KOPT-K1 (cell line): ENCODE measurements around the gene HSP90AB1.

ENCODE experiments used
- H3K27ac ChIP-seq: fragments of 200-600 bp; sonication (generic); 2 replicates; pipeline ENCODE4 v1.5.1; 2016; ENCODE audit warnings: antibody characterized with exemption, mild to moderate bottlenecking, low read depth, low read length; ENCODE audit not compliant: poor library complexity, severe bottlenecking
- H3K36me3 ChIP-seq: fragments of 200-600 bp; sonication (generic); 2 replicates; pipeline ENCODE4 v1.5.1; 2017; ENCODE audit warnings: antibody characterized with exemption, mild to moderate bottlenecking, low read length, moderate library complexity; ENCODE audit not compliant: insufficient read depth
- H3K9me3 ChIP-seq: fragments of 200-600 bp; sonication (generic); 2 replicates; pipeline ENCODE4 v1.5.1; 2017; ENCODE audit warnings: antibody characterized with exemption, low read length, mild to moderate bottlenecking; ENCODE audit not compliant: insufficient read depth, poor library complexity, severe bottlenecking

The HSP90AB1 gene

DNA sequence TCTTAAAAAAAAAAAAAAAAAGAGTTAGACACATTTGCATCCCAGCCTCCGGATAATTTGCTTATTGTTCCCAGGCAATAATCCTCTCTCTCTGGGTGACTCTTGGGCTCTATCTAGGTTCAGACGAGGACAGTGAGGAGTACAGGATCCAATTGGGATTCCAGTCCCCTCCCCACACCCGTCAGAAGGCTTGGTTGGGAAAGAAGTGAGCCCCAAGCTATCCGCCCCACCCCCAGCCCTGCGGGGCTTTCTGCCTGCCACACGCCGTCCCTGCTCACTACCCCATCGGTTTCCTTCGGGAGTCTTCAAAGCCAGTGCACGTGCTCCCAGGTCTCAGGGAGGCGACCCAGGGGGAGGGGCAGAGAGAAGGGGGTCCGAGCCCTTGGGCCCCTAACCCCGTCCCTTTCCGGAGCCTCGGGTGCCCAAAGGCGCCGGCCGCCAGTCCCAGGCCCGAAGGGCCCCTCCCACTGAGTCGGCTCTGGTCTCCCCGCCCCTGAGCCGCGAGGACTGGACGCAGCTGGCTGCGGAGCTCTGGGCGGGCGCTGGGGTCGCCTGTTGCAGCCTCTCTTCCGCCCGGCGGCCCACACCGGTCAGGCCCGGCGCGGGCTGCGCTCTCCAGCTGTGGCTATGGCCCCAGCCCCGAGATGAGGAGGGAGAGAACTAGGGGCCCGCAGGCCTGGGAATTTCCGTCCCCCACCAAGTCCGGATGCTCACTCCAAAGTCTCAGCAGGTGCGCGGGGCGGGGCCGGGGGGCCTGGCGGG, 27.7 kb upstream of the HSP90AB1 start:
- H3K9me3 ChIP-seq = no peaks in the 10 kb centered on the region
- peak overlapping the region; percentile 93 for H3K27ac ChIP-seq
- H3K36me3 ChIP-seq = no peaks in the 10 kb centered on the region

DNA sequence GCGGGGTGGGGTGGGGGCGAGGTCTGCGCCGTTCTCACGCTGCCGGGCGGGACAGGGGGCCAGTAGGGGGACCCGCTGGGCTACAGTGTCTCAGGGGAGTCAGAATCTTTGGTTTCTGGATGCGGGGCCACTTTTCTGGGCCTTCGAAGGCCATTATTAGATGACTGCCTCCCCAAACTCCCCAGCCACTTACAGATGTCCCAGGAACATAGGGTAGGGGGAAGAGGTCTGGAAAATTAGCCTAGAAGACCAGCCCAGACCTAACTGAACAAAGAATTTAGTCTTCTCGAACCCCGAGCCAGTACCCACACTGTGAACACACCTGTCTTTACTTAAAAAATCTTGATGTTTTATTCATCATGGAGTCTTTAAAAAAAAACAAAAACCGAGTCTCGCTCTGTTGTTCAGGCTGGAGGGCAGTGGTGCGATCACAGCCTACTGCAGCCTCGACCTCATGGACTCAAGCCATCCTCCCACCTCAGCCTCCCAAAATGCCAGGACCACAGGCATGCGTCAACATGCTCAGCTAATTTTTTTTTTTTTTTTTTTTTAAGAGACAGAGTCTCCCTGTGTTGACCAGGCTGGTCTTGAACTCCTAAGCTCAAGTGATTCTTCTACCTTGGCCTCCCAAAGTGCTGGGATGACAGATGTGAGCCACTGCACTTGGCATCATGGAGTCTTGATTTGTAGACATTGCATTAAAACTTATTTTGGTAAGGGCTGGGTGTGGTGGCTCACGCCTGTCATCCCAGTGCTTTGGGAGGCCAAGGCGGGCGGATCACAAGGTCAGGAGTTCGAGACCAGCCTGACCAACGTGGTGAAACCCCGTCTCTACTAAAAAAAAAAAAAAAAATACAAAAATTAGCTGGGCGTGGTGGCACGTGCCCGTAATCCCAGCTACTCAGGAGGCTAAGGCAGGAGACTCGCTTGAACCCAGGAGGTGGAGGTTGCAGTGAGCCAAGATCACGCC, 26.8 kb upstream of the HSP90AB1 start:
- H3K27ac ChIP-seq = peak overlapping the region; percentile 93

DNA sequence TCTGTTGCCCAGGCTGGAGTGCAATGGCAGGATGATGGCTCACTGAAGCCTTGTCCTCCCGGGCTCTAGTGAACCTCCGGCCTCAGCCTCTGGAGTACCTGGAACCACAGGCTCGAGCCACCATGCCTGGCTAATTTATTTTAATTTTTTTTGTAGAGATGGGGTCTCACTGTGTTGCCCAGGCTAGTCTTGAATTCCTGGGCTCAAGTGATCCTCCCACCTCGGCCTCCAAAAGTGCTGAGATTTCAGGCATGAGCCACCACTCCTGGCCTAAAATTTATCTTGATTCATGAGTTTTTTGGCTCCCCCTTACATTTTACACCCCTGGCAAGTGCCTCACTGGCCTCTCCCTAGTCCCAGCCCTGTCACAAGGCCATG, 26.0 kb upstream of the HSP90AB1 start:
- peak overlapping the region; percentile 65 for H3K27ac ChIP-seq
- no peaks in the 10 kb centered on the region for H3K9me3 ChIP-seq
- H3K36me3 ChIP-seq = peaks cover under 1% of the 10 kb centered on the region; the same call in 1 of the 2 replicates

More for the DNA sequence above, 26.8 kb upstream of the HSP90AB1 start:
- H3K36me3 ChIP-seq = no peaks in the 10 kb centered on the region
- H3K9me3 ChIP-seq = no peaks in the 10 kb centered on the region

DNA sequence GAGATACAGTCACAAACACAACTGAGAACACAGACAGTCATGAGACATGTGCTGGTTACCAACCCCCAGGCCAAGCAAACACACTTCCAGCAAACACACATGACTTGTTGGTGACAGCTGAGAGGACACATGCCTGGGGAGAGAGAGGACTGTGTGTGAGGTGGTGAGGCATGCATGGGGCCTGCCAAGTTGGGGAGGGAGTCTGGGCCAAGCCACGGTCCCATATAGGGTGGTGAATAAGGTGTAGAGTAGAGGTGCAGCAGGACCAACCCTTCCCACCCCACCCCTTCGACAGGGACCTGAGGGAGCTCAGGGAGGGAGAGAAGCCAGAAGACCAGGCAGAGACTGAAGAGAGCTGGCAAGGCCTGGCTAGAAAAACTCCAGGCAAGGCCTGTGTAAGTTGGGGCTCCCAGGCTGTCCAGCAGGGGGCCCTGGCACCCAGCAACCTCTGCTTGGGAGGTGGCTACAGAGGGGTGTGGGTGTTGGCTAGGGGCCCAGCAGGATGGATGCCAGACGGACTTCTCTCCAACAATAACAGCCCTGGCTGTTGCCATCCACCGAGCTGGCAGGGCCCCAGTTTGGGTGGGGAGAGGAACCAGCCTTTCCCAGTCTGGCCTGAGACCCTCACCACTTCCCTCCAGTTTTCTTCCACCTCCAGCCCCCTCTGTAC, 25.5 kb upstream of the HSP90AB1 start:
- Histone ChIP-seq H3K27ac (peak overlapping the region; percentile 65), H3K36me3 (peaks cover 5% of the 10 kb centered on the region; the same call in 1 of the 2 replicates), H3K9me3 (no peaks in the 10 kb centered on the region)

DNA sequence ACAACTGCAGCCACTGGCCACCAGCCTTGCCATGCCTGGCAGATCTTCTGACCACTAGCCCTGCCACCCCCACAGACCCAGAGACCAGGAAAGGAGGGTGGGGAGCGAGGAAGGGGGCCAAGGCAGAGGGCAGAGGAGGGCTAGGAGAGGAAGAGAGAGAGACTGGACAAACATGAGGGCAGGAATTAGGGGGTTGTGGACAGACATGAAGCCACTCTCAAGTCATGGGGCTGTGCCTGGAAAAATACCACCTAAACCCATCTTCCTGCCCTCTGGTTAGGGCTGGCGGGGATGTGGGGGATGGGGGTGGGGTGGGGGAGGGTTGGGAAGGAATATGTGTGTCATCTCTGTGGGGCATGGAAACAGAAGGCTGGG, 25.0 kb upstream of the HSP90AB1 start:
- peak overlapping the region; percentile 85 for H3K27ac ChIP-seq
- H3K9me3 ChIP-seq = no peaks in the 10 kb centered on the region
- H3K36me3 ChIP-seq = peaks cover 5% of the 10 kb centered on the region

DNA sequence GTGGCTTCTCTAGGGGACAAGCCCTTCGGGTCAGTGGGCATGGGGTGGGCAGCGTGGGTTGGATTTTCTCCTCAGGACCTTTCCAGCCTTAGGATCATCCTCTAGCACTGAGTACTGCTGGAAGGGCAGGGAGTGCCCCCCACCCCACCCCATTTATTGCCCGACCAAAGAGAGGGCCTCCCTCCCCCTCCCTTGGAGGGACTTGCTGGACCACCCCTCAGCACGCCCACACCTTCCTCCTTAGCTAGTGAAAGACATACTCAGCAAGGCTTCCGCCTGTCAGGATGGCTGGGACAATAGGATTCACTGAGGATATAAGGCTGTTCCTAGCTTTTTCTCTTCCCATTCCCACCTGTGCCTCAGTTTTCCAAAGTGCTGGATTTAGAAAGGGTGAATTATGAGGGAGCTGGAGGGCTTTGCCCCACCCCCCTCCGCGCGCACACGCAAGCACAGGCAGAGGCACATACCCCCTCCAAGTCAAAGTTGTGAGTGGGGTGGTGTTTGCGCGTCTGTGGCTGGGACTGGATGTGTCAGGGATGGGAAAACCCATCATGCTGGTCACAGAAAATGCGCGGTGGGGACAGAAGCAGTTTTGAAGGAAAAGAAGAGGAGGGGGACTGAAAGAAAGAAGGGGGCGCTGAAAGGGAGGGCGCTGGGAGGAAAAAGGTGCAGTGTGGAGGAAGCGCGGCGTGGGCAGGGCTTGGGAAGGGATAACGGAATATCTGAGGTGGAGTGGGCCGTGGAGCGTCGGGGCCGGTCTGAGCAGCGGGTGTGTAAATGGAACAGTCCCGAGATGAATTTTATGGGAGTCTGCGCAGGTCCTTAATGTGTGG, 24.2 kb upstream of the HSP90AB1 start:
- peaks cover 11% of the 10 kb centered on the region for H3K36me3 ChIP-seq
- no peaks in the 10 kb centered on the region for H3K9me3 ChIP-seq
- H3K27ac ChIP-seq = peak overlapping the region; percentile 85

DNA sequence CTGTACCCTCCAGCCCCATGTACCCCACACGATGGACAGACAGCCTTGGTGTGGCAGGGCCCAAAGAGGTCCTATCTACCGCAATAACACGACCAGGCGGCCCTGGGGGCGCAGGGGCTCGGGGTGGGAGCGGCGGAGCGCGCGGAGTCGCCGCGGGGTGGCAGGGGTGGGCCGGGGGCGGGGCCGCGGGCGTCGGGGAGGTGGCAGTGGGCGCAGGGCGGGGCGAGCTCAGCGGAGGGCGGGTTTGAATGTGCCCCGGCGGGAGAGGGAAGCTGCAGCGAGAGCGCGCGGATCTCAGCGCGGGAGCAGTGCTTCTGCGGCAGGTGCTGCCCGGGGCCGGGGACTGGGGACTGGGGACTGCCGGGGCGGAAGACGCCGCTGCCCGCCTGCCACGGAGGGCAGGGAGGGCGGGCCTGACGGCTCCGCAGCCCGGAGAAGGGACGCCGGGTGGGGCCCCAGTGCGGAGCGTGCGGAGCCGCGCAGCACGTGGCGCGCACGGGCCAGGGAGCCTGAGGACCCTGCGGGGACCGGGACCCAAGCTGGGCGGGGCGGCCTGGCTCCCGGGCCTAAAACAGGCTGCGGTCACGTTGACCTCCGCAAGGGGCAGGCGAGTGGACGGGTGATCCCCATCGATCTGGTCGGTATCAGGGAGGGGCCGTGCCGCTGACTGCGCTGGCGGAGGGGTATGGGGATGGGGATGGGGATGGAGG, 23.4 kb upstream of the HSP90AB1 start, which contains the start of gene SLC29A1:
Gene SLC29A1 (plus strand): TSS at position 277 of the 710 bp plus-strand sequence. CDS start 3,719 bp downstream, outside the sequence.
- peaks cover 19% of the 10 kb centered on the region for H3K36me3 ChIP-seq
- H3K9me3 ChIP-seq = no peaks in the 10 kb centered on the region
- peak within 1 kb of the TSS; percentile 85 for H3K27ac ChIP-seq

DNA sequence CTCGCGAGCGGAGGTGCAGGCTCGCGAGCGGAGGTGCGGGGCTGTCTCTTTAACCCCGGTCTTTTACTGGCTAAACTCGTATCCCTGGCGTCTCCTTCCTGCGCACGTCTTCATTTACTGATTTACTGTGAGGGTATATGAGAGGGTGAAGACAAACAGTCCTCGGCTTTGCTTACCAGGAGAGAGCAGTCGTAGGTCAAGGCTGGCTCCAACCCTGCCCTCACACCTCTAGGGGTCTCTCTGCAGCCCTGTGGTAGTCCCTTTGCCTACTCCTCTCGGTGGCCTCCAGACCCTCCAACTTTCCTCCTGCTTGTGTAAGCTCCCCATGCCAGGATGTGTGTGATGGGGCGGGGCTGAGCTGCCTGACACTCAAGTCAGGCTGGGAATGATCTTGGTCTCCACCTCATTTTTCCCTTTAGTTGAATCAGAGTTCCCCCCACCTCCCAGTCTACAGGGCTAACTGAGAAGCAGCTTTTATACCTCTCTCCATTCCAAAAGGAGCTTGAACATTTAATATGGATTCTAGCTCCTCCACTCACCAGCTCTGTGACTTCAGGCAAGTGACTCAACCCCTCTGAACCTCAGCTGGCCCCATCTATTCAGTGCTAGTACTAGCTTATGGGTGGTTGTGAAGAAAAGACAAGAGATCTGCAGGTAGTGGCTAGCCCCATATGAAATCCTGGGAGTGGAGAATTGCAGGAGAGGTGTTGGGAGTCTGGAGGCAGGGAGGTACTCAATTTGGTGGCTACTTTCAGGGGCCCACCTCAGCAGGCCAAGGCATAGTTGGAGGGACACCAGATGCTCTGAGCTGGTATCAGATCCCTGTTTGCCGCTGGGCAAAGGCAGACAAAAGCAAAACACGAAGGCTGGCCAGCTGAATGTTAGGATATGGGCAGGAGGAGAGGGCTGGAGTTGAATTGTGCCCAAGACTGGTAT, 22.6 kb upstream of the HSP90AB1 start:
- Histone ChIP-seq H3K27ac (peak overlapping the region; percentile 85), H3K36me3 (peaks cover 27% of the 10 kb centered on the region), H3K9me3 (no peaks in the 10 kb centered on the region)

DNA sequence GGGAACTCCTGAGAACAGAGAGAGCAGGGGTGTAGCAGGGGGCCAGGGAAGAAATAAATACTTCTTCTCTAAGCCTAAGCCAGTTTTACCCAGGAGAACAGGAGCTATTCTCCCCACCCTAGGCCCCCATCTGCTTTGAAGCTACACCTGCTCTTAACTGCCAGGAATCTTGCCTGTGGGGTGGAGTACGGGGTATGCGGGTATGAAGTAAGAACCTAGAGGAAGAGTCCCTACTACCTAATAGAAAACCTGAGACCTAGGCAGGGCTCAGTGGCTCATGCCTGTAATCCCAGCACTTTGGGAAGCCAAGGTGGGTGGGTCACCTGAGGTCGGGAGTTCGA, 22.0 kb upstream of the HSP90AB1 start:
- Histone ChIP-seq H3K9me3 (no peaks in the 10 kb centered on the region), H3K27ac (peak overlapping the region; percentile 85), H3K36me3 (peaks cover 34% of the 10 kb centered on the region)

DNA sequence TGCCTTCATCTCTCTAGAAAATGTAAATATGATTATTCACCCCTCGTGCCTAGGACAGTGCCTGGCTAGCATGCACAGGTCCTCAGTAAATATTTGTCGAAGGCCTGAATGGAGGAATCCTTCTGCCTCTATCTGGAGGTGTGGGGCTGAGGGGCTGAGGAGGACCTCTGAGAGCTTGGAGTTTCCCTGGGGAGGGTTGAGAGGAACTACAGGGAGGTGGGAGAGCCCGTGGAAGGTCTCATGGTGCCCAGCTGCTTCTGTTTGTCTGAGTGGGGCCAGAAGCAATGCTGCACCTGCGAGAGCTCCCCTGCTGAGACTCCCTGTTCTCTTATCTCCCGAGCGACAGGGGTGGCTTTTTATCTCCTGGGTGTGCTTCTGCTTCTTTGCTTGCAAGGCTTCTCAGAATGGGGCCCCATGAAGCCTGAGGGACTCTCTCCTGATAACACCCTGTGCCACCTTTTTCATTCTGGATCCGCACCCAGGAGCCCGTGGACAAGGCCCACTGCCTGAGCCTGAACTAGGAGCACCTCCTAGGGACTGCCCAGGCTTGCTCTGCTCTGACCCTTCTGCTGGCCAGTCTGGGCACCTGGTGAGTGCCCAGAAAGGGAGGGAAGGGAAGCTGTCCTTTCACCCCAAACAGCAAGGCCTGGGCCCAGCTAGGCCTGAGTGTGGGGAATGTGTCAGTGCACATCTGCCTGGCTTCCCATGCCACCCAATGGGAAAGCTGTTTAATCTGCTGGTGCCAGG, 21.1 kb upstream of the HSP90AB1 start:
- Histone ChIP-seq H3K36me3 (peaks cover 42% of the 10 kb centered on the region), H3K9me3 (no peaks in the 10 kb centered on the region), H3K27ac (peak overlapping the region; percentile 85)

DNA sequence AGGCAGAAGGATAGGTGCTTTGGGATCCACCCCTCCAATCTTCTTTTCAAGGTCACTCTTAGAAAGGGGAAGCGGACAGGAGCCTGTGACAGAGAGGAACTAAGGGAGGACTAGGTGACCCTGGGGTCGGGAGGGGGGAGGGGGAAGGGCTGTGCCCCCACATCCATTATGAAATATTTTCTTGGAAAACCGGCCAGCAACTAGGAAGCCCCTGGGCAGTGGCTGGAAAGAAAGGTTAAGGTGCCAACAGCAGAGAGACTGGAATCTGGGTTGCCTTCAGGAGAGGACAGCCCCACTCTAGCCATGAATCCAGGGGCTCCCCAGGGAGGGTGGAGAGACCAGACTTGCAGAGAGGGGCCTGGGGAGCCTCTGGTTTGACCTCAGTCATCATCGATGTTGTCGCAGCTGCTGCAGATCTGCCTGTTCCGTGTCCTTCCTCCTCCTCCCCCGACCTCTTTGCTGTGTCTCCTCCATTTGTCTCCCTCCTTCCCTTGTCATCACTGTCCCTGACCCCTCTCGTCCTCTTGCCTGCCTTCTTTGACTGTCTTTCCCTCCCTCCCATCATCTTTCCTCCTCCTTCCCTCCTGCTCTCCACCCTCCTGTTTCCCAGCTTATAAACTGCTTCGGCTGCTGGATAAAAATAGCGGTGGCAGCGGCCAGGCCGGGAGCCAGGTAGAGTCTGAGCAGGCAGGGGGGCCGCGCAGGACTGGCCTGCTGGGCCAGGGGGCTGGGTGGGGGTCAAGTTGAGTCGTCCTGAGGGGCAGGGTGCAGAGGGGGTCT, 20.3 kb upstream of the HSP90AB1 start:
- H3K36me3 ChIP-seq = peaks cover 50% of the 10 kb centered on the region
- H3K9me3 ChIP-seq = no peaks in the 10 kb centered on the region
- peak overlapping the region; percentile 85 for H3K27ac ChIP-seq
